Chondrocyte (in vitro differentiated cells): ENCODE measurements around the gene SH3BP5. TPM values are rescaled to one million over a fixed set of nuclear protein-coding genes. Genes with fewer than 3 reads are reported as not detected.

Source experiments
- DNase-seq: peaks from one replicate; pipeline ENCODE4 v3.0.0; 2021; ENCODE audit warnings: mixed read lengths, low spot score
- H3K27ac Mint-ChIP-seq: one replicate; pipeline ENCODE4 v1.8.0; 2021; ENCODE audit warnings: mild to moderate bottlenecking, moderate library complexity, mixed read lengths; ENCODE audit not compliant: unreplicated experiment
- H3K27me3 Mint-ChIP-seq: 2 replicates; pipeline ENCODE4 v1.8.0; 2021; ENCODE audit warnings: low read depth, mixed read lengths
- H3K36me3 Mint-ChIP-seq: 2 replicates; pipeline ENCODE4 v1.8.0; 2021; ENCODE audit warnings: low read depth, mixed read lengths
- H3K4me1 Mint-ChIP-seq: 2 replicates; pipeline ENCODE4 v1.8.0; 2021; ENCODE audit warnings: low read depth, mild to moderate bottlenecking, mixed read lengths
- H3K4me3 Mint-ChIP-seq: one replicate; pipeline ENCODE4 v1.8.0; 2021; ENCODE audit warnings: mild to moderate bottlenecking, moderate library complexity, mixed read lengths; ENCODE audit not compliant: unreplicated experiment
- H3K9me3 Mint-ChIP-seq: 2 replicates; pipeline ENCODE4 v1.8.0; 2021; ENCODE audit warnings: low read depth, mixed read lengths
- CTCF ChIP-seq: fragments of 200-600 bp; sonication (generic); IDR thresholded peaks from 2 replicates; pipeline ENCODE4 v1.5.0; 2021; ENCODE audit warnings: antibody characterized with exemption, mild to moderate bottlenecking, moderate library complexity
- total RNA-seq: library from RNA; stranded (reverse); gene quantifications from 3 replicates; pipeline ENCODE4 v1.2.1, GENCODE V29; 2021

SH3BP5 gene
- total RNA-seq, 1 donor from 2014 or later = 13.5 TPM

DNA sequence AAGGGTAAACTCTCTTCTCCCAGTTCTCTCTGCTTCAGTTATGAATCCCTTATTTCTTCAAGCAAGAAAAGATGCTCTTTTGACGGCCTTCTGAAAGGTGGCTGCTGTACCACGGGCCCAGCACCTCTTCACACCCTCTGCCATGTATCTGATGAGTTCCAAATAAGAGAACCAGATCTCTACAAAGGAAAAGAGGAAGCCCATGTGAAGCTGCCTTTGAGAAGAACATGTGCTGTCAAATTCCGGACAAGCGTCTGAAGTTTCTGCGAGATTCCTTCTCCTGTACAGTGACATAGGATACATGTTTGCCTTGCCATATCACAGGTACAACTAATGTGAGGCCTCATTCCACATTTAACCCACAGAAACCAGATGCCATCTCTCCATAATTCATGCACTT is 59.2 kb downstream of the SH3BP5 start:
- Mint-ChIP-seq H3K9me3 (no peaks in the 10 kb centered on the region), H3K4me1 (peaks cover 17% of the 10 kb centered on the region), H3K27me3 (no peaks in the 10 kb centered on the region), H3K27ac (peak overlapping the region; percentile 27), H3K4me3 (no peak overlapping the region), H3K36me3 (no peaks in the 10 kb centered on the region)
- no peak for DNase-seq
- TF ChIP-seq CTCF = no peak

- no peaks in the 10 kb centered on the region for H3K9me3 Mint-ChIP-seq
- DNase-seq = no peak
- H3K4me3 Mint-ChIP-seq = no peak overlapping the region
- H3K27me3 Mint-ChIP-seq = no peaks in the 10 kb centered on the region
- H3K36me3 Mint-ChIP-seq = no peaks in the 10 kb centered on the region
- H3K4me1 Mint-ChIP-seq = peaks cover 20% of the 10 kb centered on the region
- no peak for TF ChIP-seq CTCF
- no peak overlapping the region for H3K27ac Mint-ChIP-seq
Observed at GRCh38 chr3:15272426-15273196, 59.8 kb downstream of the SH3BP5 start.

DNA sequence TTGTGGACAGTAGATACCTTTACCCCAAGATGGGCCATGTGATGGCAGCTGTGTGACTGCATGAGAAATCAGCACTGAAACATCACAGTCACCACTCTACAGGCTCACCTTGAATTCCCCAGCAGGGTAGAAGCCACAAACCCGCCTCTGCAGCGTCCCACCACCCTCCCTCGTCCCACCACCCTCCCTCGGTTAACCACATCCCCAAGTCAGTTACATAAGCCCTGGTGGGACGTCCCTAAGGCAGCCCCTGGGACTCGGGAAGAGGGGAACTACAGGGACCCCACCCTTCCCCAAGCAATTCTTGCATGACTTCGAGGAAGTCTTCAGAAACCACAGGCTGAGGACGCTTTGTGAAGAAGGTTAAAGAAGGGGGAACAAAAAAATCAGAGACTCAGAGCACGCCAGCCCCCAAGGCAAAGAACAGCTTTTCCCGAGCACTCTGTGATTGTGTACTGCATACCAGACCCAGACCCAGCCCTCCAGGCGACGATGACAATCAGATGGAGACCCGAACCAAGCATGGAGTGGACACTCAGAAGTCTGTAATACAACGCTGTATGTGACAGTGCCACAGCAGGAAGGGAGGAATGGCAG is 60.5 kb downstream of the SH3BP5 start:
- Mint-ChIP-seq H3K4me3 (no peak overlapping the region), H3K4me1 (peaks cover 20% of the 10 kb centered on the region), H3K27ac (no peak overlapping the region), H3K9me3 (no peaks in the 10 kb centered on the region), H3K36me3 (no peaks in the 10 kb centered on the region), H3K27me3 (no peaks in the 10 kb centered on the region)
- no peak for TF ChIP-seq CTCF
- DNase-seq = no peak

GRCh38 chr3:15271030-15271429 is 61.4 kb downstream of the SH3BP5 start:
- Mint-ChIP-seq H3K27ac (no peak overlapping the region), H3K4me3 (no peak overlapping the region)

More at GRCh38 chr3:15271030-15271429, 61.4 kb downstream of the SH3BP5 start:
- H3K4me1 Mint-ChIP-seq = peaks cover 20% of the 10 kb centered on the region
- no peaks in the 10 kb centered on the region for H3K9me3 Mint-ChIP-seq
- no peak for DNase-seq
- no peak for TF ChIP-seq CTCF
- no peaks in the 10 kb centered on the region for H3K36me3 Mint-ChIP-seq
- H3K27me3 Mint-ChIP-seq = no peaks in the 10 kb centered on the region
